Loucy (cell line): ENCODE measurements around the gene DOCK6.

Experiments used
- H2AFZ ChIP-seq: fragments of 200-600 bp; sonication (generic); 2 replicates; pipeline ENCODE4 v1.6.0; 2016; ENCODE audit warnings: antibody characterized with exemption, mild to moderate bottlenecking, low read length, moderate library complexity
- H3F3A ChIP-seq: fragments of 200-600 bp; 2 replicates; pipeline ENCODE4 v1.6.0; 2016; ENCODE audit warnings: antibody characterized with exemption, low read depth, mild to moderate bottlenecking
- H3K27me3 ChIP-seq: fragments of 200-600 bp; sonication (generic); 2 replicates; pipeline ENCODE4 v1.6.1; 2014; ENCODE audit warnings: low read length, mild to moderate bottlenecking; ENCODE audit not compliant: insufficient read depth, poor library complexity, severe bottlenecking
- H3K36me3 ChIP-seq: fragments of 200-600 bp; sonication (generic); 2 replicates; pipeline ENCODE4 v1.6.1; 2016; ENCODE audit warnings: low read length; ENCODE audit not compliant: insufficient read depth
- H3K4me1 ChIP-seq: fragments of 200-600 bp; sonication (generic); 2 replicates; pipeline ENCODE4 v1.5.1; 2014; ENCODE audit warnings: low read length, mild to moderate bottlenecking; ENCODE audit not compliant: insufficient read depth, poor library complexity, severe bottlenecking
- H3K4me2 ChIP-seq: fragments of 200-600 bp; sonication (generic); 2 replicates; pipeline ENCODE4 v1.6.0; 2014; ENCODE audit warnings: antibody characterized with exemption, low read length, low read depth, mild to moderate bottlenecking; ENCODE audit not compliant: poor library complexity, severe bottlenecking
- H3K4me3 ChIP-seq: fragments of 200-600 bp; sonication (generic); 2 replicates; pipeline ENCODE4 v1.5.1; 2014; ENCODE audit warnings: low read length, mild to moderate bottlenecking, mixed read lengths; ENCODE audit not compliant: poor library complexity, severe bottlenecking
- H3K79me2 ChIP-seq: fragments of 200-600 bp; sonication (generic); 2 replicates; pipeline ENCODE4 v1.6.1; 2014; ENCODE audit warnings: low read length; ENCODE audit not compliant: insufficient read depth
- H3K9ac ChIP-seq: fragments of 200-600 bp; sonication (generic); 2 replicates; pipeline ENCODE4 v1.6.0; 2014; ENCODE audit warnings: mild to moderate bottlenecking, low read depth, low read length, moderate library complexity; ENCODE audit not compliant: poor library complexity, severe bottlenecking
- H3K9me2 ChIP-seq: fragments of 200-600 bp; sonication (generic); replicated peaks from 2 replicates; pipeline ENCODE4 v1.6.1; 2016; ENCODE audit warnings: low read depth, low read length, mixed read lengths
- H3K9me3 ChIP-seq: fragments of 200-600 bp; sonication (generic); 2 replicates; pipeline ENCODE4 v1.6.1; 2014; ENCODE audit warnings: mild to moderate bottlenecking, antibody characterized with exemption, low read length, low read depth; ENCODE audit not compliant: insufficient read depth
- H4K20me1 ChIP-seq: fragments of 200-600 bp; sonication (generic); 2 replicates; pipeline ENCODE4 v1.6.0; 2014; ENCODE audit warnings: antibody characterized with exemption, low read length, mild to moderate bottlenecking; ENCODE audit not compliant: insufficient read depth, poor library complexity, severe bottlenecking
- EZH2phosphoT487 ChIP-seq: fragments of 200-600 bp; IDR thresholded peaks from 2 replicates; pipeline ENCODE4 v1.6.1; 2018; ENCODE audit warnings: antibody characterized with exemption, mild to moderate bottlenecking, moderate library complexity, borderline replicate concordance
- TF ChIP-seq, protein P1 (sequence below): fragments of 200-600 bp; sonication (generic); conservative IDR thresholded peaks from 2 replicates; pipeline ENCODE4 v1.5.1; 2014; ENCODE audit warnings: mild to moderate bottlenecking, antibody characterized with exemption, low read length

Gene DOCK6

DNA sequence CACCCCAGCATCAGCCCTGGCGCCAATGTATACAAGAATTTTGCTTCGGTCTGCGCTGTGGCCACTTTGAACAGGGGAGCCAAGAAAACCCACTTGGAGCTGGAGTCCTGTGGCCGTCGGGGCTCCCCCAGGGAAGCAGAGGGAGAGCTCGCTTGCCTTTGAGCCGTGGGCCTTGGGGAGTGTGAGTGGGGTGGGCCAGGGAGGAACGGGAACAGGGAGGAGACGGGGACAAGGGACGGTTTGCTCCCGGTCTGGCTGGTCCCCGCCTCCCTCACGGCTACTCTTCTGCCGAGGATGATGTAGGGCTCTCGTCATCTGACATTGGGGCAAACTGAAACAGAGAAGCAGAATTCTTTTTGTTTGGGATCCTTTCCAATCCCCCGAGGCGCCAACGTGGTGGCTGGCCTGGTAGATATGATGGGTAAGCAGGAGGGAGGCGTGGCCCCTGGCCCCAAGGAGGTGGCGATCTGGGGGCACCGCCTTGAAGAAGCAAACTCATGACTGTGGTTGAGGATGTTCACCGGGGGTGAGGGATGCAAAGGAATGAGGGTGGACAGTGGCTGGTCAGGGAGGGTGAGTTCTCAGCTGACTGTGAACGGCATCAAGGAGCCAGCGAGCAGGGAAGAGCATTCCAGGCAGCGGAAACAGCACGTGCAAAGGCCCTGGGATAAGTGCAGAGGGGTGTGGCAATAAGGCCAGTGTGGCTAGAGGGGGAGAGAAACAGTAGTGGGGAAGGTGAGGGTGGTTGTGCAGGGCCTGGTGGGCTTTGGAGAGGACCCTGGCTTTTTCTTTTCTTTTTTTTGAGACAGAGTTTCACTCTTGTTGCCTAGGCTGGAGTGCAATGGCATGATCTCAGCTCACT, 95.8 kb downstream of the DOCK6 start:
- H3K36me3 ChIP-seq = no peaks in the 10 kb centered on the region

DNA sequence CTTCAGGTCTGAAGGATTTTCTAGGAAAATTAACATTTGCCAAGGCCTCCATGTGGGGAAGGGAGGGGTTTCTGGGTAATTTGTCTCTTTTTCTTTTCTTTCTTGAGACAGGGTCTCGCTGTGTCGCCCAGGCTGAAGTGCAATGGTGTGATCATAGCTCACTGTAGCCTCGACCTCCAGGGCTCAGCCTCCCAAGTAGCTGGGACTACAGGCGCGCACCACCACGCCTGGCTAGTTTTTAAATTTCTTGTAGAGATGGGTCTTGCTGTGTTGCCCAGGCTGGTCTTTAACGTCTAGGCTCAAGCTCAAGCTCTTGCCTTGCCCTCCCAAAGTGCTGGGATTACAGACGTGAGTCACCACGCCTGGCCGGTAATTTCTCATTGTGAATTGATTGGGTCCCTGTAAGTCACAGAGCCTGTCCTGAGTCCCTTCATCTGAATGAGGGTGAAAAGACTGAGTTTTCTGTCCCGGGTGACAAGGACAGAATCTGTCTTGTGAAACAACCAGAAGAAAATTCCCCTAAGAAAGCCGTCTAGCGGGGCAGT, 96.8 kb downstream of the DOCK6 start:
- TF ChIP-seq EZH2phosphoT487 = no peak
- TF ChIP-seq, protein P1, sequence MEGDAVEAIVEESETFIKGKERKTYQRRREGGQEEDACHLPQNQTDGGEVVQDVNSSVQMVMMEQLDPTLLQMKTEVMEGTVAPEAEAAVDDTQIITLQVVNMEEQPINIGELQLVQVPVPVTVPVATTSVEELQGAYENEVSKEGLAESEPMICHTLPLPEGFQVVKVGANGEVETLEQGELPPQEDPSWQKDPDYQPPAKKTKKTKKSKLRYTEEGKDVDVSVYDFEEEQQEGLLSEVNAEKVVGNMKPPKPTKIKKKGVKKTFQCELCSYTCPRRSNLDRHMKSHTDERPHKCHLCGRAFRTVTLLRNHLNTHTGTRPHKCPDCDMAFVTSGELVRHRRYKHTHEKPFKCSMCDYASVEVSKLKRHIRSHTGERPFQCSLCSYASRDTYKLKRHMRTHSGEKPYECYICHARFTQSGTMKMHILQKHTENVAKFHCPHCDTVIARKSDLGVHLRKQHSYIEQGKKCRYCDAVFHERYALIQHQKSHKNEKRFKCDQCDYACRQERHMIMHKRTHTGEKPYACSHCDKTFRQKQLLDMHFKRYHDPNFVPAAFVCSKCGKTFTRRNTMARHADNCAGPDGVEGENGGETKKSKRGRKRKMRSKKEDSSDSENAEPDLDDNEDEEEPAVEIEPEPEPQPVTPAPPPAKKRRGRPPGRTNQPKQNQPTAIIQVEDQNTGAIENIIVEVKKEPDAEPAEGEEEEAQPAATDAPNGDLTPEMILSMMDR = no peak

More for the DNA sequence above, 95.8 kb downstream of the DOCK6 start:
- no peak for TF ChIP-seq EZH2phosphoT487
- TF ChIP-seq, protein P1 = no peak
- Histone ChIP-seq H4K20me1 (no peaks in the 10 kb centered on the region), H3K79me2 (no peaks in the 10 kb centered on the region), H3K4me2 (no peak overlapping the region), H2AFZ (no peak overlapping the region), H3K9me3 (no peaks in the 10 kb centered on the region), H3K9ac (no peak overlapping the region), H3F3A (no peaks in the 10 kb centered on the region), H3K9me2 (no peaks in the 10 kb centered on the region), H3K4me1 (no peaks in the 10 kb centered on the region), H3K27me3 (no peaks in the 10 kb centered on the region), H3K4me3 (no peak overlapping the region)

DNA sequence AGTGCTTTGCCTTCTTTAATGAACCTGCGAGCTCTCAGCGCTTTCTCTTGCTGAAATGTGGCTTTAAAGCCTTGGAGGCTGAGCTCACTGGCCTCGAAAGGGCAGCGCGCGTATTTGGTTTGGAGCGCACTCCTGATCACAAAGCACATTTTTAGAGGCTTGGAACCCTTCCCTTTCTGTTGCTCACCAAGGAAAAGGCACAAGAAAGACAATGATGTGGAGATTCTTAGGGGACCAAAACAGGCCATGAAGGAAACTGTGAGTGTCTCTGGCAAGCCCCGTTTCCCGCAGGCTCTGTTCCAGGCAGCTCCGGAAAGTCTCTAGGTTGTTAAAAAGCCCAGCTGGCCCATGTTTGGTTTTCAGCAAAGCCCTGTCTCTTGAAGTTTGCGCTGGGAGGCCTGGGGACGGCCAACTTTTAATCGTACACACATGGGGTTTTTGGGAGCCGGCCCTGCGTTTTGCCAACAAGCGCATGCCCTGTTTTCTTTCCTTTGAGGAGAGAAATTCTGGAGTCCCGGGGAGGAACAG, 97.4 kb downstream of the DOCK6 start:
- no peak overlapping the region for H2AFZ ChIP-seq
- no peak overlapping the region for H3K9ac ChIP-seq
- H3F3A ChIP-seq = no peaks in the 10 kb centered on the region
- no peaks in the 10 kb centered on the region for H3K4me1 ChIP-seq
- TF ChIP-seq, protein P1 = no peak
- TF ChIP-seq EZH2phosphoT487 = no peak
- no peaks in the 10 kb centered on the region for H4K20me1 ChIP-seq
- no peaks in the 10 kb centered on the region for H3K36me3 ChIP-seq
- no peaks in the 10 kb centered on the region for H3K27me3 ChIP-seq
- H3K9me3 ChIP-seq = no peaks in the 10 kb centered on the region
- no peaks in the 10 kb centered on the region for H3K79me2 ChIP-seq
- H3K9me2 ChIP-seq = no peaks in the 10 kb centered on the region
- no peak overlapping the region for H3K4me2 ChIP-seq
- H3K4me3 ChIP-seq = no peak overlapping the region

More for the DNA sequence above, 96.8 kb downstream of the DOCK6 start:
- H3K9me2 ChIP-seq = no peaks in the 10 kb centered on the region
- H3K27me3 ChIP-seq = no peaks in the 10 kb centered on the region
- H3K4me1 ChIP-seq = no peaks in the 10 kb centered on the region
- no peak overlapping the region for H2AFZ ChIP-seq
- H3K79me2 ChIP-seq = no peaks in the 10 kb centered on the region
- no peaks in the 10 kb centered on the region for H3F3A ChIP-seq
- no peak overlapping the region for H3K4me2 ChIP-seq
- no peaks in the 10 kb centered on the region for H3K9me3 ChIP-seq
- no peaks in the 10 kb centered on the region for H4K20me1 ChIP-seq
- H3K36me3 ChIP-seq = no peaks in the 10 kb centered on the region
- no peak overlapping the region for H3K4me3 ChIP-seq
- H3K9ac ChIP-seq = no peak overlapping the region
